Renal cortex interstitium (tissue), 11 donors: ENCODE data around the gene RPTOR. TPM values are rescaled to one million over a fixed set of nuclear protein-coding genes. Genes with fewer than 3 reads are reported as not detected.

Experiments used
- DNase-seq, 11 donors: peaks; one replicate each; pipeline ENCODE4 v3.0.0-alpha.2; 2013; ENCODE audit warnings: low read depth in 9 of 11, low spot score in 4 of 11; ENCODE audit errors: extremely low read depth in 1 of 11
- polyA plus RNA-seq, 3 donors: library from polyadenylated mRNA; unstranded; fragments of 120-200 nt; gene quantifications; one replicate each; pipeline ENCODE4 v1.2.1, GENCODE V29; 2013; ENCODE audit not compliant: insufficient read length in 3 of 3

RPTOR gene
- polyA plus RNA-seq, 3 donors, result 17.2 to 22.5 (median 21.4) TPM

GRCh38 chr17:80939151-80940145 lies 394.8 kb downstream of the RPTOR start:
- DNase-seq, result no peak

- no peak for DNase-seq
These were observed 395.8 kb downstream of the RPTOR start for GRCh38 chr17:80940171-80941123.

- no peak for DNase-seq
These were observed 396.5 kb downstream of the RPTOR start for GRCh38 chr17:80941171-80941570.

GRCh38 chr17:80941743-80942422 lies 397.2 kb downstream of the RPTOR start:
- no peak for DNase-seq

- DNase-seq, result peak in 2 of 11 donors; percentile 54 to 64
These were observed 398.0 kb downstream of the RPTOR start for GRCh38 chr17:80942423-80943345.

GRCh38 chr17:80943346-80944145 lies 398.9 kb downstream of the RPTOR start:
- DNase-seq, result no peak

- DNase-seq, result no peak
These were observed 399.7 kb downstream of the RPTOR start for GRCh38 chr17:80944326-80944725.

GRCh38 chr17:80945736-80946135 lies 401.1 kb downstream of the RPTOR start:
- DNase-seq, result no peak

GRCh38 chr17:80946449-80946848 lies 401.8 kb downstream of the RPTOR start:
- no peak for DNase-seq

- no peak for DNase-seq
These were observed 402.7 kb downstream of the RPTOR start for GRCh38 chr17:80947200-80947940.

- no peak for DNase-seq
These were observed 403.7 kb downstream of the RPTOR start for GRCh38 chr17:80948019-80948975.

GRCh38 chr17:80948976-80949450 lies 404.4 kb downstream of the RPTOR start:
- no peak for DNase-seq

- DNase-seq, result no peak
These were observed 405.1 kb downstream of the RPTOR start for GRCh38 chr17:80949451-80950421.

GRCh38 chr17:80950466-80951120 lies 406.0 kb downstream of the RPTOR start:
- no peak for DNase-seq
